Lower leg skin (tissue), 4 donors: Measurements from ENCODE around the gene SLC26A3. TPM values are rescaled to one million over a fixed set of nuclear protein-coding genes. Genes with fewer than 3 reads are reported as not detected.

Experiments used
- DNase-seq, 2 donors: peaks; one replicate each; pipeline ENCODE4 v3.0.0-alpha.2; 2019; ENCODE audit warnings: low spot score in 2 of 2
- H3K4me3 ChIP-seq: fragments of 200-600 bp; sonication (generic); 2 replicates; pipeline ENCODE4 v1.5.1; 2017; ENCODE audit warnings: mild to moderate bottlenecking, low read depth; ENCODE audit not compliant: poor library complexity, severe bottlenecking
- POLR2A ChIP-seq, 2 donors: fragments of 450-650 bp; IDR thresholded peaks; one replicate each; pipeline ENCODE4 v1.6.1; 2016 to 2017; ENCODE audit warnings: antibody characterized with exemption in 2 of 2, mild to moderate bottlenecking in 1 of 2, moderate library complexity in 1 of 2
- WGBS, 2 donors: methylation state at CpG; one replicate each; pipeline ENCODE4 v1.1.5; 2018; 5-methylcytosine and 5-hydroxymethylcytosine counted together
- intact Hi-C: fragments of 100-400 bp; cut with DNase I; formaldehyde crosslinking; loops from one replicate; pipeline ENCODE4 v1.15.0; 2023; ENCODE audit warnings: low total_unique reads
- total RNA-seq, 4 donors: library from RNA; depleted of rRNA; stranded (reverse); fragments of >200 nt; gene quantifications; one replicate each; pipeline ENCODE4 v1.1.0, GENCODE V29; 2016
- TF ChIP-seq, protein P1 (sequence below), 3 donors: fragments of 450-650 bp; IDR thresholded peaks; one replicate each; pipeline ENCODE4 v1.5.1; 2016; ENCODE audit warnings: antibody characterized with exemption in 3 of 3, mild to moderate bottlenecking in 3 of 3, moderate library complexity in 2 of 3

Gene SLC26A3
- total RNA-seq, 4 donors from 2014 or later = 0.13 TPM; not detected in 3

DNA sequence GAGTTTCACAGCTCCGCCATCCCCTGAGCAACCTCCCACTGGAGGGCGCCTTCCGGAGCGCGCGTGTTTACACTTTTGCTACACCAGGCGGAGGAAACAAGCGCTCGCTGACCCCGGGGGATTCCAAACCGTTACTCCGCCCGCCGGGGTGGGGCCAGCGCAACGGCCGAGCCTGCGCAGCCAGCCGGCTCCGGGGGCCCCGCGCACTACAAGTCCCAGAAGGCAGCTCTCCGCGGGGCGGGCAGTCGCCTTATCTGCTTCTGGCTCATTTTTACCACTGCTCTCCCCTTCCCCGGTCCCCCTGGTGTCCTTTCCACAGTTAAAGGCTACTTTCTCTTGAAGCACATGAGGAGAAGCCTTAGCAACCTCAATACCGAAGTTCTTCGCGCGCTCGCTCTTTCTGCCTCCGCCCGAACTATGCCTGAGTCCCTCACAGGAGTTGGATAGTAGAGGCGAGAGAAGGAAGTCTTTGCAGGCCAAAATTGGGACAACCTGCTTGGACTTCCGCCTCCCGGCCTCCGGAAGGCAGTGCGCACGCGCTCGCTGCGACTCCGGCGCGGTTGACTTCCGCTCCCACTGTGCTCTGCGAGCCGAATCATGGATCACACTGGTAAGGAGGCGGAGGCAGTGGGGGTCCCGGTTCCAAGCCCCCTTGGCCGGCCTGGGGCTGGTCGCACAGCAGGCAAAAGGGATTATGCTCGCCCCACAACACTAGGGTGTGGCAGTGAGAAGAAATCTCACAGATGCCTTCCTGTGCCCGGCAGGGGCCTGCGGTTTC is 59.3 kb downstream of the SLC26A3 start, which contains the start of gene CBLL1:
CBLL1 (plus strand) TSS at position 576 of the 778 bp plus-strand sequence; CDS start at position 598, 22 bp downstream.
- peak; percentile 95 to 99 for DNase-seq
- H3K4me3 ChIP-seq = peak within 1 kb of the TSS; percentile 99
- intact Hi-C loops = loop anchor here (5.0 kb wide), 1 partner anchor 134 kb away; no protein-coding TSS in a partner anchor
- WGBS, 2 donors = 1% methylated on average over 51 of the region's 56 CpGs
- TF ChIP-seq POLR2A (IDR thresholded peaks at IDR 0.05) = peak in 1 of 2 donors; percentile 4
- TF ChIP-seq, protein P1, sequence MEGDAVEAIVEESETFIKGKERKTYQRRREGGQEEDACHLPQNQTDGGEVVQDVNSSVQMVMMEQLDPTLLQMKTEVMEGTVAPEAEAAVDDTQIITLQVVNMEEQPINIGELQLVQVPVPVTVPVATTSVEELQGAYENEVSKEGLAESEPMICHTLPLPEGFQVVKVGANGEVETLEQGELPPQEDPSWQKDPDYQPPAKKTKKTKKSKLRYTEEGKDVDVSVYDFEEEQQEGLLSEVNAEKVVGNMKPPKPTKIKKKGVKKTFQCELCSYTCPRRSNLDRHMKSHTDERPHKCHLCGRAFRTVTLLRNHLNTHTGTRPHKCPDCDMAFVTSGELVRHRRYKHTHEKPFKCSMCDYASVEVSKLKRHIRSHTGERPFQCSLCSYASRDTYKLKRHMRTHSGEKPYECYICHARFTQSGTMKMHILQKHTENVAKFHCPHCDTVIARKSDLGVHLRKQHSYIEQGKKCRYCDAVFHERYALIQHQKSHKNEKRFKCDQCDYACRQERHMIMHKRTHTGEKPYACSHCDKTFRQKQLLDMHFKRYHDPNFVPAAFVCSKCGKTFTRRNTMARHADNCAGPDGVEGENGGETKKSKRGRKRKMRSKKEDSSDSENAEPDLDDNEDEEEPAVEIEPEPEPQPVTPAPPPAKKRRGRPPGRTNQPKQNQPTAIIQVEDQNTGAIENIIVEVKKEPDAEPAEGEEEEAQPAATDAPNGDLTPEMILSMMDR (IDR thresholded peaks at IDR 0.05) = peak in 1 of 3 donors; percentile 64

DNA sequence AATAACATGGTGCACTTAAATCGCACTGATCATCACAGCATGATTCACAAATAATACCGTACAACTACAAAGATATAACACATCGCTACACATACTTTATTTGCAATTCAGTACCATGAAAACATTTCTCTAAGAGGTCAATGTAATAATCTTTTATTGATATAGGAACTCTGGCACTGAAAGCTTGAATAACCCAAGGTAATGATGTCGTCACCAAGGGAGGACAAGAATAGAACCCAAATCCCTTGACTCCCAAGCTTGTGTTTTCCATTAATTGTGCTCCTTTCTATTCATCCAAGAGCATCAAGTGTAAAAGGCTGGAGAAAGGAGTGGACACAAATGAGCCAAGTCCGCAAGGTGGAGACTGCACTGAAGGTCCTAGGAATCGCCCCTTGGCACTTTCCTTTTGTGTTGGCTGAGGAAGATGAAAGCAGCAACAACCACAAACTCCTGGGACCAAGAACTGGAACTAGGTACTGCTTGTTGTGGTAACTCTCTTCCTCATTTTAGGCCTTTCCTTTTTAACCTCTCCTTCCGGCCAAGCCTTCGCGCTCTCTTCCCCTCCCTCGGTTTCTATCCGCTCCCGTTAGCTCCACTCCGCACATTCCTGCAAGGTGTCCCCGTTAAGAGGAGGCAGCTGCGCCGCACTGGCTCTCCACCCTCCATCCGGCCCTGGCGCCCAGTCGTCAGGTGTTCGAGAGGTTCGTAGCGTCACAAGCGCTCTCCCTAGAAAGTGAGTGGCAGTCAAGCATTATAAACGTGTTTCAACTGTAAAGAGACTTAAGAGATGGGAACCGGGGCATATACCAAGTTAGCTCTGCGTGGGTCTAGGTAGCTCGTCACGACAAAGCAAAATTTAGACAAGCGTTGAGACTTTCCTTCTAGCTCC is 60.1 kb downstream of the SLC26A3 start:
- peak in 1 of 2 donors; percentile 33 for TF ChIP-seq POLR2A (IDR thresholded peaks at IDR 0.05)
- TF ChIP-seq, protein P1 (IDR thresholded peaks at IDR 0.05) = no peak
- peak in 1 of 2 donors; percentile 90 for DNase-seq
- WGBS, 2 donors = 16 to 17% methylated on average over 29 of the region's 29 CpGs
- H3K4me3 ChIP-seq = peak overlapping the region; percentile 99
- intact Hi-C loops = loop anchor here (5.0 kb wide), 1 partner anchor 134 kb away; no protein-coding TSS in a partner anchor

DNA sequence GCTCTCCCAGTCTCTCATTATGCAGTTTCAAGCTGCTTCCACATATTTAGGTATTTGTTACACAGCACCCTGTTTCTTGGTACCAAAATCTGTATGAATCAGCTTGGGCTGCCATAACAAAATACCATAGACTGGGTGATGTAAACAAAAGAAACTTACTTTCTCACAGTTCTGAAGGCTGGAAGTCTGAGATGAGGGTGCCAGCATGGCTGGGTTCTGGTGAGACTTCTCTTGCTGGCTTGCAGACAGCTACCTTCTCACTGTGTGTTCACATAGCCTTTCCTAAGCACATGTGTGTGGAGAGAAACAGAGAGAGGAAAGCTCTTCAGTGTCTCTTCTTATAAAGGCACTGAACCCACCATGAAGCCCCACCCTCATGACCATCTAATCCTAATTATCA is 74.7 kb downstream of the SLC26A3 start:
- no peak overlapping the region for H3K4me3 ChIP-seq
- no peak for DNase-seq
- intact Hi-C loops = no loop called here
- TF ChIP-seq, protein P1 (IDR thresholded peaks at IDR 0.05) = no peak
- no peak for TF ChIP-seq POLR2A (IDR thresholded peaks at IDR 0.05)

DNA sequence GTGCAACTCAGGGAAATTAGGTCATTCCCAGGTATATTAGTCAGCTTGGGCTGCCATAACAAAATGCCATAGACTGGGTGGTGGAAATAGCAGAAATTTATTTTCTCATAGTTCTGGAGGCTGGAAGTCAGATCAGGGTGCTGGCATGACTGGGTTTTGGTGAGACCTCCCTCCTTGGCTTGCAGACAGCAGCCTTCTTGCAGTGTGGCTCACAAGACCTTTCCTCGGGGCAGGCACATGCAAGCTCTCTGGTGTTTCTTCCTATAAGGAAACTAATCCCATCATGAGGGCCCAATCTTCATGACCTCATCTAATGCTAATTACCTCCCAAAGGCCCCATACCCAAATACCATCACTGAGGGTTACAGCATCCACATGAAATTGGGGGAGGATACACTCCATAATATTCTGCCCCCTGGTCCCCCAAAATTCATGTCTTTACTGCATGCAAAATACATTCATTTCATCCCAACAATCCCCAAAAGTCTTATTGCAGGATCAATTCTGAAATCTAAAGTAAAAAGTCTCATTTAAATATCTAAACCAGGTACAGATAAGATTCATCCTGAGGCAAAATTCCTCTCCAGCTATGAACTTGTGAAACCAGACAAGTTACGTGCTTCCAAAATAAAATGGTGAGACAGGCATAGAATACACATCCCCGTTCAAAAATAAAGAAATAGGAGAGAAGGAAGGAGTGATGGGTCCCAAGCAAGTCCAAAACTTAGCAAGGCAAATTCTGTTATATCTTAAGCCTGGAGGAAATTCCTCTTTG is 76.5 kb downstream of the SLC26A3 start:
- DNase-seq = no peak
- WGBS, 2 donors = 60 to 62% methylated on average over 3 of the region's 3 CpGs
- no peak overlapping the region for H3K4me3 ChIP-seq
- intact Hi-C loops = no loop called here
- TF ChIP-seq, protein P1 (IDR thresholded peaks at IDR 0.05) = no peak
- no peak for TF ChIP-seq POLR2A (IDR thresholded peaks at IDR 0.05)

DNA sequence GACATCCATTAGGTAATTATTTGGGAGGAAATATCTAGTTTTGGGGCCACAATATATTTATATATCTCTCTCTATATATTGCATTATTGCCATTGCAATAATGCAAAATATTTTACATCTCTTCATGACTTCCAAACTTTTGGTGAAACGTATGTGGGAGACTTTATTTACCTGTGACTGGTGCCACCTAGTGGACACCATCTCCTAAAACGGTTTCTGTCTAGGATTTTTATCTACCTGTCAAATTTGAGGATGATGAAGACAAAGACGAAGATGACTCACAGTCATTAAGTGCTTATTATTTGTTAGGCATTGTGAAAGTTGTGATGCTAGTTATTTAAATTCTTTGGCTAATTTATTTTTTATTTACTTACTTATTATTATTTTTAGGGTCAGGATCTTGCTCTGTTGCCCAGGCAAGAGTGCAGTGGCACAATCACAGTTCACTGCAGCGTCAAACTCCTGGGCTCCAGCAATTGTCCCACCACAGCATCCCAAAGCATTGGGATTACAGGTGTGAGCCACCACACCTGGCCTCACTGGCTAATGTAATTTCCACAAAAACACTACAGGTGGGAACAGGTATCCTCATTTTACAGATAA is 77.8 kb downstream of the SLC26A3 start:
- WGBS, 2 donors = 22 to 24% methylated on average over 4 of the region's 4 CpGs
- TF ChIP-seq, protein P1 (IDR thresholded peaks at IDR 0.05) = no peak
- TF ChIP-seq POLR2A (IDR thresholded peaks at IDR 0.05) = no peak
- peak in 1 of 2 donors; percentile 33 for DNase-seq
- H3K4me3 ChIP-seq = no peak overlapping the region
- intact Hi-C loops = loop anchor here (2.0 kb wide), 1 partner anchor 262 kb away; no protein-coding TSS in a partner anchor
